Measurements from ENCODE around the gene GUSB.
"Not testable (repeated sequence)": the region's sequence is repeated elsewhere in the genome, so short reads cannot be mapped to it uniquely, and the experiment has no call there.

DNA sequence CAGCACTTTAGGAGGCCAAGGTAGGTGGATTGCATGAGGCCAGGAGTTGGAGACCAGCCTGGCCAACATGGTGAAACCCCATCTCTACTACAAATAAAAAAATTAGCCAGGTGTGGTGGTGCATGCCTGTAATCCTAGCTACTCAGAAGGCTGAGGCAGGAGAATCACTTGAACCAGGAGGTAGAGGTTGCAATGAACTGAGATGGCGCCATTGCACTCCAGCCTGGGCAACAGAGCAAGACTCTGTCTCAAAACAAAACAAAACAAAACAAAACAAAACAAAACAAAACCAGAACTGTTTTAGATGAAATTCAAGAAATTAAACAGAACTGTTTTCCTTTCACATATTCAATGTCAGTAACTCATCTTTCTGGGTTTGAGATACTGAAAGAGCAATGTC lies 6.5 kb upstream of the GUSB start:
- not testable (repeated sequence) for TF ChIP-seq CTCF (conservative IDR thresholded peaks at IDR 0.05; ENCODE audit: low read depth in 2 of 2); CREB1 (CRISPR knock-in tag; IDR thresholded peaks at IDR 0.05; ENCODE audit: low read depth); EZH2 (IDR thresholded peaks at IDR 0.05; ENCODE audit: low read depth, unreplicated experiment); POLR2AphosphoS5 (IDR thresholded peaks at IDR 0.05; ENCODE audit: low read depth); EZH2phosphoT487 (IDR thresholded peaks at IDR 0.05; ENCODE audit: unreplicated experiment); ZNF114 (CRISPR knock-in tag; IDR thresholded peaks at IDR 0.05); ZNF331 (CRISPR knock-in tag; IDR thresholded peaks at IDR 0.05; ENCODE audit: low read depth); STAT1 (IDR thresholded peaks at IDR 0.05; ENCODE audit: unreplicated experiment); JUNB (IDR thresholded peaks at IDR 0.05; ENCODE audit: unreplicated experiment)
- TF ChIP-seq, protein P1, sequence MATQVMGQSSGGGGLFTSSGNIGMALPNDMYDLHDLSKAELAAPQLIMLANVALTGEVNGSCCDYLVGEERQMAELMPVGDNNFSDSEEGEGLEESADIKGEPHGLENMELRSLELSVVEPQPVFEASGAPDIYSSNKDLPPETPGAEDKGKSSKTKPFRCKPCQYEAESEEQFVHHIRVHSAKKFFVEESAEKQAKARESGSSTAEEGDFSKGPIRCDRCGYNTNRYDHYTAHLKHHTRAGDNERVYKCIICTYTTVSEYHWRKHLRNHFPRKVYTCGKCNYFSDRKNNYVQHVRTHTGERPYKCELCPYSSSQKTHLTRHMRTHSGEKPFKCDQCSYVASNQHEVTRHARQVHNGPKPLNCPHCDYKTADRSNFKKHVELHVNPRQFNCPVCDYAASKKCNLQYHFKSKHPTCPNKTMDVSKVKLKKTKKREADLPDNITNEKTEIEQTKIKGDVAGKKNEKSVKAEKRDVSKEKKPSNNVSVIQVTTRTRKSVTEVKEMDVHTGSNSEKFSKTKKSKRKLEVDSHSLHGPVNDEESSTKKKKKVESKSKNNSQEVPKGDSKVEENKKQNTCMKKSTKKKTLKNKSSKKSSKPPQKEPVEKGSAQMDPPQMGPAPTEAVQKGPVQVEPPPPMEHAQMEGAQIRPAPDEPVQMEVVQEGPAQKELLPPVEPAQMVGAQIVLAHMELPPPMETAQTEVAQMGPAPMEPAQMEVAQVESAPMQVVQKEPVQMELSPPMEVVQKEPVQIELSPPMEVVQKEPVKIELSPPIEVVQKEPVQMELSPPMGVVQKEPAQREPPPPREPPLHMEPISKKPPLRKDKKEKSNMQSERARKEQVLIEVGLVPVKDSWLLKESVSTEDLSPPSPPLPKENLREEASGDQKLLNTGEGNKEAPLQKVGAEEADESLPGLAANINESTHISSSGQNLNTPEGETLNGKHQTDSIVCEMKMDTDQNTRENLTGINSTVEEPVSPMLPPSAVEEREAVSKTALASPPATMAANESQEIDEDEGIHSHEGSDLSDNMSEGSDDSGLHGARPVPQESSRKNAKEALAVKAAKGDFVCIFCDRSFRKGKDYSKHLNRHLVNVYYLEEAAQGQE (IDR thresholded peaks at IDR 0.05; ENCODE audit: unreplicated experiment) = not testable (repeated sequence)
- TF ChIP-seq, protein P2, sequence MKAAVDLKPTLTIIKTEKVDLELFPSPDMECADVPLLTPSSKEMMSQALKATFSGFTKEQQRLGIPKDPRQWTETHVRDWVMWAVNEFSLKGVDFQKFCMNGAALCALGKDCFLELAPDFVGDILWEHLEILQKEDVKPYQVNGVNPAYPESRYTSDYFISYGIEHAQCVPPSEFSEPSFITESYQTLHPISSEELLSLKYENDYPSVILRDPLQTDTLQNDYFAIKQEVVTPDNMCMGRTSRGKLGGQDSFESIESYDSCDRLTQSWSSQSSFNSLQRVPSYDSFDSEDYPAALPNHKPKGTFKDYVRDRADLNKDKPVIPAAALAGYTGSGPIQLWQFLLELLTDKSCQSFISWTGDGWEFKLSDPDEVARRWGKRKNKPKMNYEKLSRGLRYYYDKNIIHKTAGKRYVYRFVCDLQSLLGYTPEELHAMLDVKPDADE (IDR thresholded peaks at IDR 0.05) = not testable (repeated sequence)

Data from GM23338 (cell line).